Measurements from ENCODE around the gene PRAMEF1.
"Not testable (repeated sequence)": the region's sequence is repeated elsewhere in the genome, so short reads cannot be mapped to it uniquely, and the experiment has no call there.

Gene PRAMEF1

GRCh38 chr1:12776801-12777557 lies 14.2 kb upstream of the PRAMEF1 start:
- no peak for DNase-seq

- DNase-seq, result no peak
These were observed 13.1 kb upstream of the PRAMEF1 start for GRCh38 chr1:12778061-12778460.

GRCh38 chr1:12778907-12779306 lies 12.3 kb upstream of the PRAMEF1 start:
- DNase-seq, result no peak

GRCh38 chr1:12781488-12781887 lies 9.7 kb upstream of the PRAMEF1 start:
- DNase-seq, result not testable (repeated sequence)

- DNase-seq, result not testable (repeated sequence)
These were observed 7.4 kb upstream of the PRAMEF1 start for GRCh38 chr1:12783783-12784182.

- DNase-seq, result not testable (repeated sequence)
These were observed 6.5 kb upstream of the PRAMEF1 start for GRCh38 chr1:12784729-12785128.

GRCh38 chr1:12798911-12799310 lies 7.7 kb downstream of the PRAMEF1 start:
- no peak for DNase-seq

- DNase-seq, result no peak
These were observed 8.5 kb downstream of the PRAMEF1 start for GRCh38 chr1:12799730-12800129.

GRCh38 chr1:12809933-12810332 lies 18.7 kb downstream of the PRAMEF1 start:
- no peak for DNase-seq

- no peak for DNase-seq
These were observed 19.7 kb downstream of the PRAMEF1 start for GRCh38 chr1:12810691-12811408.

GRCh38 chr1:12811409-12811784 lies 20.2 kb downstream of the PRAMEF1 start:
- no peak for DNase-seq

- not testable (repeated sequence) for DNase-seq
These were observed 27.9 kb downstream of the PRAMEF1 start for GRCh38 chr1:12819061-12819460.

GRCh38 chr1:12831310-12831709 lies 40.1 kb downstream of the PRAMEF1 start, which contains the start of gene PRAMEF11:
Gene PRAMEF11, minus strand, starts transcription at chr1:12831410. Its CDS starts 2,621 bp downstream, at chr1:12828789.
- DNase-seq, result not testable (repeated sequence)

- DNase-seq, result not testable (repeated sequence)
These were observed 42.1 kb downstream of the PRAMEF1 start for GRCh38 chr1:12833251-12833650.
